GM20431 (cell line): ENCODE data around the gene CLSTN2.

Experiments
- in situ Hi-C: fragments of 300-500 bp; cut with MseI, MboI; formaldehyde crosslinking; loops from one replicate; pipeline ENCODE4 v1.15.0; 2020; ENCODE audit warnings: low sequenced_read_pairs; ENCODE audit not compliant: unreplicated experiment

Gene CLSTN2

GRCh38 chr3:140250945-140251344 is 316.0 kb downstream of the CLSTN2 start:
- in situ Hi-C loops, result no loop called here

DNA sequence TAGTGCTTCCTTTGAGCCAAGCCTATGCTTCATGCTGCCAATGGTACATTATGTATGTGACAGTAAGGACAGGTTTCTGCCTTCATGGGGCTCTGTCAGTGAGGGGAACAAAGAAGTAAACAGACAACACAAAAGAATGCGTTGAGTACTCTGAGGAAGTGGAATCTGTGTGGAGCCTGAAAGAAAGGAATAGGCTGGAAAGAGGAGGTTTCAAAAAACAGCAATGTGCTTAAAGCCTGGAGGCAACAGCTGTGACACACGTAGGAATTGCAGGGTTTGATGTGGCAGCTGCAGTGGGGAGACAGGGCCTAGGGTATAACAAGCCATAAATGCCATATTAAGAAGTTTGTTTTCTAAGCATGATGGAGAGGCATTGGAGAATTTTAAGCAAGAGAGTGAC is 316.7 kb downstream of the CLSTN2 start:
- in situ Hi-C loops, result no loop called here

DNA sequence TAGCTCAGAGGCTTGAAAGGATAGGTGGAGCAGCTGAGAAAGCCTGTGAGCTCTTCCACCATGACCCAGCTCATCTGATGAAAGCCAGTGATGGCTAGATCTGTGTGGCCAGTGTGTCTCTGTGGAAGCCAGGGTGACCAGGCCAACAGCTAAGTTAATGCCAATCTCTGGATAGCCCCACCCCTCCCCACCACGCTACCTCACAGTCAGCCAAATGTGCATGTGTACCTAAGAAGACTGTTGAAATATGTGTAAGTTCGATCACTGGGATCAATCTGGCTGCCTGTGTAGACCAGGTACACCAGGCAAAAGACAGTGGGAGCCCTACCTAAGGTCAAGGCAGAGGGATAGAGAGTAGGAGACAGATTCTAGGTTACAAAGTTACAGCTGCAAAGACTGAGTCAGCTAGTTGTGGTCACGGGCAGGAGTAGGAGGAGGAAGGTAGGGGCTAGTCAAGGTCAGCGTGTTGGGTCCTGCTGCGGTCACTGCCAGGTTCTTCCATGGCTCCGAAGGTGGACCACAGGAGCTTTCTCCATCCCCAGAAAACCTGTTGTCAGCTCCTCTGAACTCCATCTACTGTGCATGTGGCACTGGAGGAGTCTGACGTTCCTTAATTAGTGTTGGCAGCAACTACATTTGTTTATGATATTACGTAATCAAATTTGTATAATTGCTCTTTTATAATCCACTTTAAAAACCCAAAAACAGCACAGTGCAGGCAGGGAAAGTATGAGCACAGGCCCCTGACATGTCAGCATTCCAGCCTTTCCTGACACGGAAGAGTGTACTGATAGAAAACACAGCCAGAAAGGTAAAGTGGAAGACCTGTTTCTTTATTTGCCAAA is 318.0 kb downstream of the CLSTN2 start:
- in situ Hi-C loops, result no loop called here

DNA sequence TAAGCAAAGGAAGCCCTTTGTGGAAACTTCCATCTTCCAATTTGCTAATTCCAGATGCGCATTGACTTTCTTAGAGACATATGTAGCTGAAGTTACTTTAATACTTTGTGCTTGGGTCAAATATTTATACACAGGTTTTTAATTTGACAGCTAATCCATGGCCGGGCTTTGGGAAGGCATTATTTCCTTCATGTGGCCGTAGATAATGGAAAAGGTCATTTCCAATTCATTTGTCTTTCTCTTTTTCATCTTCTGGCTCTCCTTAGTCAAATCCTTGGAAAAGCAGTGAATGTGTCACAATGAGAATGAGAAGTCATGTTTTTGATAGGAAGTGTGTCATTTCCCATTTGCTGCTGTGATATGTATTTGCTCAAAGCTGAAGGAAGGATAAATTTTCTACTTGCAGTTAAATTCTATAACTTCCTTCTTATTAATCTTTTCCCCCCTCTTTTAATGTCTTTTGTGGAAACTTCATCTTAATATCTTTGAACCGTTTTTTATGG is 323.3 kb downstream of the CLSTN2 start:
- in situ Hi-C loops, result no loop called here

- in situ Hi-C loops, result no loop called here
Measured at GRCh38 chr3:140265302-140265701, 330.3 kb downstream of the CLSTN2 start.

GRCh38 chr3:140268103-140268502 is 333.1 kb downstream of the CLSTN2 start:
- in situ Hi-C loops, result no loop called here

- in situ Hi-C loops, result no loop called here
Measured at GRCh38 chr3:140268610-140269009, 333.6 kb downstream of the CLSTN2 start.

GRCh38 chr3:140270329-140270728 is 335.3 kb downstream of the CLSTN2 start:
- in situ Hi-C loops, result no loop called here

DNA sequence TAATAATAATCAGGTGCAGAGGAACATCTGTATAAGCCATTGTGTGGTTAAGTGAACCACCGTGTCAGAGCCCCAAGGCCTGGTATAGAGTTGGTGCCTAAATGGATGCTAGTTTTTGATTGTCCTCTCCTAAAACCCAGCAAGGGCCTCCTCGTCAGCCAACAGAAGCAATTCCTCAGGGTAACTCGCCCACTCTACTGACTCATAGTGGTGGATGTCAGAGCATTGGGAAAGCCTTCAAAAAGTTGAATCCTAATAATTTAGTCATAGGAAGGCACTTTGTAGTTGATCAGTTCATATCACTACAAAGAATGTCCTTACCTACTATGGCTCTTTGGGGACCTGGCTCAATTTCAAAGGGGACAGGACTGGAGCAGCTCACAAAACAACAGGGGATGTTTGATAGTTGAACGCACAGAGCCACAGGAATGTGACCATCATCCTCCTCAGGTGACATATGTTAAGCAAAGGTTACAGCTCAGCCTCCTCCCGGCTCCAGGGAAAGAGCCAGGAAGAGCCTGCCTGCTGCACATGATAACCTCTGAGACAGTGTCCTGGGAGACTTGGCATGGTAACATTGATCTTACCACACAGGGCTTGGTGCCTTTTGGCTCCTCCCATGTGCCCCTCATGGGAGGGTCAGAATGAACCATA is 338.7 kb downstream of the CLSTN2 start:
- in situ Hi-C loops, result no loop called here

DNA sequence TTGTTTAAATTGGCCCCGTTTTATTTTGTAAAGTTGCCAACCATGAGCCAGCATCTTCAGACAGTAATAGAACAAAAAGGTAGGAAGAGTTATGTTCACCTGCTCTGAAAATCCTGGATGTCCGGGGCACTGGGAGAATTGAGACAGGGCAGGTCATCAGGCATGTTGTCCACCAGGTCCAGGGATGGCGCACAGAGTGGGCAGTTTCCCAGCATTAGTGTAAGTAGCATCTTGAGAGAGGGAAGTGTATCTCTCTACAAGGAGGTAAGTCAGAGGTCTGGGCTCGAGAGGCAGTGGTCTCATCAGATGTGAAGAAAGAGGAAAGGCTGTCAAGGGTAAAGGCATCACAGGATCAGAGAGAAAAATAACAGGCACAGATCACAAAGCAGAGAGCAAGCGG is 339.4 kb downstream of the CLSTN2 start:
- in situ Hi-C loops, result no loop called here

DNA sequence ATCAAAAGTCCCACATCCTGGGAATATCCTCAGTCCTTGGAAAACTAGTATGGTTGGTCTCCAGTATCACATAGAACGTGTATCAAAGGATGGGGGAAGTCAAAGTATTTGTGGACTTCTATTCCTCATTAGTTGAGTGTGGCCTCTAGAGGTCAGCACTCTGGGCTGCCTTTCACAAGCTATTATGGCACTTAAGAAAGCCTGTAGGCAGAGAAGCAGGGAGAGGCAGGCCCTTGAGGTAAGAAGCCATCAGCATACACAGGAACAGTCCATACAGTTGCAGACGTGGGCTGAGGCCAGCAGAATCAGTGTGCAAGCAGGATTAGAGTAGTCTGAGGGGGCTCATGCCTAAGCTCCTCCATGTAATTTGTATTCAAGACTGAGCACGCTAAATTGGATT is 341.7 kb downstream of the CLSTN2 start:
- in situ Hi-C loops, result loop anchor here (25.0 kb wide), 1 partner anchor 461 kb away; no protein-coding TSS in a partner anchor

GRCh38 chr3:140277886-140278285 is 342.9 kb downstream of the CLSTN2 start:
- in situ Hi-C loops, result loop anchor here (25.0 kb wide), 1 partner anchor 459 kb away; no protein-coding TSS in a partner anchor

DNA sequence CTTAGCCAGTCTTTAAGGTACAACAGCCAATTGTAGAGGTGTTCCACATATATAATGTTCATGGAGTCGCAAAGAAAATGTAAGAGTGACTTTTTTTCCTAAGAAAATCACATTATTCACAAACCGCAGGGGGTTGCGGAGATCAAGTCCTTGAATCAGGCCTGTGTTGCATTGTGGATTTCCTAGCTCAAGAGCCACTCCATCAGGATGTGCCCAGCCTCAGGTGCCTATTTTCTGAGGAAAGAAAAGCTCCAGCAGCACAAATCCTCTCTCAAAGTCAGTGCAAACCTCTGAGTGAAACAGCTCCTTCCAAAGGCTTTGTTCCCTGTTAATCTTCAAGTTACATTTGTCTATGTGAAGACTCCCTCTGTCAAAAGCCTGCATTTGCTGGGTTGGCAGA is 349.4 kb downstream of the CLSTN2 start:
- in situ Hi-C loops, result loop anchor here (25.0 kb wide), 1 partner anchor 453 kb away; no protein-coding TSS in a partner anchor

GRCh38 chr3:140285380-140285779 is 350.4 kb downstream of the CLSTN2 start:
- in situ Hi-C loops, result loop anchor here (25.0 kb wide), 1 partner anchor 452 kb away; no protein-coding TSS in a partner anchor

DNA sequence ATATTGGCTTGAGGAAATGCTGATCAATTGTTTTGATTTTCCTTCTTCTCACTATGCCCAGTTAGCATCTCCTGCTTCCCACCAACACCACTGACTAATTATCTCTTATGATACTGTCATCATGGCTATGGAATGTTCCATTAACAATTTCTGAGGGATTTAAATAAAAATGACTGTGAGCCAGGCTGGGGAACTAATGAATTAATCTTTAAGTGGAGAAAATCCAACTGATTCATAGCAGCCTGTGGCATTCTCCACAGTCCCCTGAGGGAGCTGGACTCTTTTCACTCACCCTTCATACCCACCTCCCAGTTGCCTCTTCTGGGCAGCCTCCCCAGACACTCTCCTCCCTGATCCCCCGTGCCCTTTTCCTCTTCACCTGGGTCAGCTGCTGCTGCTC is 353.6 kb downstream of the CLSTN2 start:
- in situ Hi-C loops, result loop anchor here (25.0 kb wide), 1 partner anchor 449 kb away; no protein-coding TSS in a partner anchor

GRCh38 chr3:140290105-140290504 is 355.1 kb downstream of the CLSTN2 start:
- in situ Hi-C loops, result loop anchor here (25.0 kb wide), 1 partner anchor 447 kb away; no protein-coding TSS in a partner anchor

DNA sequence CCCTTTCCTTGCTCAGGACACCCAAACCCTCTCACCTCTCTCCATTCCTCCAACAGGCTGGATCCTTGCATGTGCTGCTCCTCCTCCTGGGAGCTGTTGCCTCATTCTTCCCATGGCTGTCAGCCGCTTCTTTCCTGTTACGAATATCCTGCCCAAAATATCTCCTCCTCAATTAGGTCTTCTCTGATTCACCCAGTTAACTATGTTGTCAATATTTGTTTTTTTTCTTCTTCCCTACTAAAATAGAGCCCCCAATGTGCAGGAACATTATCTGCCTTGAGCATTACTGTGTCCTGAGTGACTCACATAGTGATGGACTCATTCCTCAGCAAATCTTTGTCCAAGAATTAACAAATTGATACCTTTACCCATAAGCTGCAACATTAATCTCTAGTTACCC is 357.2 kb downstream of the CLSTN2 start:
- in situ Hi-C loops, result loop anchor here (25.0 kb wide), 1 partner anchor 445 kb away; no protein-coding TSS in a partner anchor

DNA sequence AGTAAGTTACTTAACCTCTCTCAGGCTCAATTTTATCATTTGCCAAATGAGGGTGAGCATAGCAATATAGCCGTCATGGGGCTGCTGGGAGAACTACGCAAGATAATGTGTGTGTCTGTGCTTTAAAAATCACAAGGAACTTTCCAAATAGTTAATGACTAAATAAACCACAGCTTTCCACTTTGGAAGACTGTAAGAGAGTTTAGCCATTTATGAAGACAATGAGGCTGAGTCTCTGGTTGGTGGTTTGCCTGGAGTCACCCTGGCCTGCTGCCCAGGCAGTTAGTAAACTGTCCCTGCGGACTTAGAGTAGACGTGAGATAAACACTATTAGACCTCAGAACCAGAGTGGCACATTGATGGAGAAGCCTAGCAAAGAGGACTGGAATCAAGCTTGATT is 357.7 kb downstream of the CLSTN2 start:
- in situ Hi-C loops, result loop anchor here (25.0 kb wide), 1 partner anchor 445 kb away; no protein-coding TSS in a partner anchor

DNA sequence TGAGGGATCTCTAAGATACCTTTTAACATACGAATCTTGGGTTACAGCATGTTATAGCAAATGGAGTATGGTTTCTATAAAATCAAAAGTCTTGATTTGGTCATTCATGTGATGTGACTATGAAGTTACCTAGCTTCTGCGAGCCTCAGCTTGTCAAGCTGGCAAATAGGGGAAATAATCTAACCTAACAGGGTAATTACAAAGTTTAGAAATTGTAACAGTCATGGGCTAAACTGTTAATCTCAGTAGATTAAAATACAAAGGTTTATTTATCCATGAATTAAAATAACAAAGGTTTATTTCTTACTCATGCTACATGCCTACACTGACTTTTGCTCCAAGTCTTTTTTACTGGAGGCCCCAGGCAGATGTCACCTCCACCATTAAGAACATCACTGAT is 359.1 kb downstream of the CLSTN2 start:
- in situ Hi-C loops, result loop anchor here (25.0 kb wide), 1 partner anchor 443 kb away; no protein-coding TSS in a partner anchor

- in situ Hi-C loops, result loop anchor here (25.0 kb wide), 1 partner anchor 440 kb away; no protein-coding TSS in a partner anchor
Measured at GRCh38 chr3:140296796-140297352, 361.9 kb downstream of the CLSTN2 start.
